HepG2 (cell line): ENCODE measurements around the gene MIDN. TPM values are rescaled to one million over a fixed set of nuclear protein-coding genes. Genes with fewer than 3 reads are reported as not detected.

Source experiments
- ATRX ChIP-seq: sonication (generic); formaldehyde crosslinking; IDR thresholded peaks from 2 replicates; pipeline ENCODE4 v1.4.0; 2020; ENCODE audit warnings: missing genetic modification reagents, borderline replicate concordance
- BRCA1 ChIP-seq: sonication (generic); formaldehyde crosslinking; IDR thresholded peaks from 2 replicates; pipeline ENCODE4 v1.4.0; 2020; ENCODE audit warnings: missing genetic modification reagents
- CREB3 ChIP-seq: sonication (generic); formaldehyde crosslinking; IDR thresholded peaks from 2 replicates; pipeline ENCODE4 v1.5.0; 2020; ENCODE audit warnings: missing genetic modification reagents
- KAT8 ChIP-seq: IDR thresholded peaks from 2 replicates; pipeline ENCODE4 v1.6.1; 2016; ENCODE audit warnings: missing genetic modification reagents, missing compliant biosample characterization
- NFATC3 ChIP-seq: sonication (generic); formaldehyde crosslinking; IDR thresholded peaks from 2 replicates; pipeline ENCODE4 v1.5.1; 2020; ENCODE audit warnings: mild to moderate bottlenecking, missing genetic modification reagents
- NFKBIZ ChIP-seq: IDR thresholded peaks from 2 replicates; pipeline ENCODE4 v1.6.1; 2018; ENCODE audit warnings: missing genetic modification reagents, missing compliant biosample characterization
- NKX3-1 ChIP-seq: sonication (generic); formaldehyde crosslinking; IDR thresholded peaks from 2 replicates; pipeline ENCODE4 v1.5.0; 2020; ENCODE audit warnings: missing genetic modification reagents
- ONECUT2 ChIP-seq: sonication (generic); formaldehyde crosslinking; IDR thresholded peaks from 2 replicates; pipeline ENCODE4 v1.4.0; 2020; ENCODE audit warnings: missing genetic modification reagents
- POLR2A ChIP-seq, 2 experiments: IDR thresholded peaks; 2 replicates each; pipeline ENCODE4 v1.6.1; 2011; ENCODE audit warnings: low read depth in 2 of 2, low read length in 2 of 2, mild to moderate bottlenecking in 1 of 2, moderate library complexity in 1 of 2; ENCODE audit not compliant: insufficient read depth in 1 of 2
- RCOR2 ChIP-seq: IDR thresholded peaks from 2 replicates; pipeline ENCODE4 v1.6.1; 2016; ENCODE audit warnings: missing biosample characterization, missing genetic modification reagents
- SOX13 ChIP-seq, 3 experiments: fragments of 450-650 bp in 1 of 3; sonication (generic) in 1 of 3; formaldehyde crosslinking in 1 of 3; IDR thresholded peaks in 2 of 3; conservative IDR thresholded peaks in 1 of 3; 2 replicates each; pipeline versions ENCODE4 v1.5.0 to v1.6.1; 2016 to 2020; ENCODE audit warnings: antibody characterized with exemption in 1 of 3, mild to moderate bottlenecking in 1 of 3, missing compliant biosample characterization in 1 of 3, missing genetic modification reagents in 1 of 3, moderate library complexity in 1 of 3
- ZBTB20 ChIP-seq: sonication (generic); formaldehyde crosslinking; IDR thresholded peaks from 2 replicates; pipeline ENCODE4 v1.8.1; 2023; ENCODE audit warnings: missing genetic modification reagents, low read depth, mild to moderate bottlenecking, borderline replicate concordance
- ZEB1 ChIP-seq: IDR thresholded peaks from 2 replicates; pipeline ENCODE4 v1.6.1; 2012; ENCODE audit warnings: mild to moderate bottlenecking, low read depth, inconsistent platforms; ENCODE audit not compliant: insufficient replicate concordance
- ZFAT ChIP-seq: sonication (generic); formaldehyde crosslinking; conservative IDR thresholded peaks from 2 replicates; pipeline ENCODE4 v1.8.1; 2023; ENCODE audit warnings: missing genetic modification reagents, inconsistent platforms
- ZFP91 ChIP-seq: sonication (generic); formaldehyde crosslinking; IDR thresholded peaks from 2 replicates; pipeline ENCODE4 v1.9.0; 2022; ENCODE audit warnings: missing genetic modification reagents, mild to moderate bottlenecking, borderline replicate concordance
- ZNF292 ChIP-seq: sonication (generic); formaldehyde crosslinking; IDR thresholded peaks from 2 replicates; pipeline ENCODE4 v1.8.1; 2022; ENCODE audit warnings: mild to moderate bottlenecking, low read depth, missing genetic modification reagents, borderline replicate concordance
- ZNF451 ChIP-seq: sonication (generic); formaldehyde crosslinking; IDR thresholded peaks from 2 replicates; pipeline ENCODE4 v1.5.0; 2020; ENCODE audit warnings: mild to moderate bottlenecking, missing genetic modification reagents
- ZSCAN29 ChIP-seq: sonication (generic); formaldehyde crosslinking; conservative IDR thresholded peaks from 2 replicates; pipeline ENCODE4 v1.4.0; 2020; ENCODE audit warnings: mild to moderate bottlenecking, missing genetic modification reagents
- polyA plus RNA-seq, 8 experiments: library from polyadenylated mRNA; depleted of rRNA in 3 of 8; stranded (reverse) in 7 of 8; unstranded in 1 of 8; fragments of >200 nt; fragmentation: Illumina TruSeq in 4 of 8; extraction: Trizol in 4 of 8; gene quantifications; 2 replicates each; pipeline versions ENCODE4 v1.2.1 to v1.2.3, GENCODE V29; 2011 to 2016; ENCODE audit warnings: low read depth in 4 of 8, missing spikeins in 1 of 8, mixed read lengths in 1 of 8; ENCODE audit not compliant: insufficient read depth in 1 of 8
- total RNA-seq, 5 experiments: library from RNA; depleted of rRNA; stranded (reverse); fragments of >200 nt; fragmentation: Illumina TruSeq; extraction: Trizol; gene quantifications; 2 replicates each; pipeline ENCODE4 v1.2.3, GENCODE V29; 2016; ENCODE audit warnings: low read depth in 1 of 5
- TF ChIP-seq, protein P1 (sequence below): sonication (generic); formaldehyde crosslinking; IDR thresholded peaks from 2 replicates; pipeline ENCODE4 v1.9.0; 2021; ENCODE audit warnings: missing genetic modification reagents, borderline replicate concordance
- TF ChIP-seq, protein P2 (sequence below): sonication (generic); formaldehyde crosslinking; IDR thresholded peaks from 2 replicates; pipeline ENCODE4 v1.5.1; 2020; ENCODE audit warnings: missing genetic modification reagents, mild to moderate bottlenecking, borderline replicate concordance
- TF ChIP-seq, protein P3 (sequence below): sonication (generic); formaldehyde crosslinking; IDR thresholded peaks from 2 replicates; pipeline ENCODE4 v1.5.0; 2020; ENCODE audit warnings: missing genetic modification reagents

The MIDN gene
- total and polyA plus RNA-seq, 2 of the 13 experiments (the other 11 are each of a cell fraction or from before 2014, with no cell fraction given), result 8.4 to 18.0 TPM

DNA sequence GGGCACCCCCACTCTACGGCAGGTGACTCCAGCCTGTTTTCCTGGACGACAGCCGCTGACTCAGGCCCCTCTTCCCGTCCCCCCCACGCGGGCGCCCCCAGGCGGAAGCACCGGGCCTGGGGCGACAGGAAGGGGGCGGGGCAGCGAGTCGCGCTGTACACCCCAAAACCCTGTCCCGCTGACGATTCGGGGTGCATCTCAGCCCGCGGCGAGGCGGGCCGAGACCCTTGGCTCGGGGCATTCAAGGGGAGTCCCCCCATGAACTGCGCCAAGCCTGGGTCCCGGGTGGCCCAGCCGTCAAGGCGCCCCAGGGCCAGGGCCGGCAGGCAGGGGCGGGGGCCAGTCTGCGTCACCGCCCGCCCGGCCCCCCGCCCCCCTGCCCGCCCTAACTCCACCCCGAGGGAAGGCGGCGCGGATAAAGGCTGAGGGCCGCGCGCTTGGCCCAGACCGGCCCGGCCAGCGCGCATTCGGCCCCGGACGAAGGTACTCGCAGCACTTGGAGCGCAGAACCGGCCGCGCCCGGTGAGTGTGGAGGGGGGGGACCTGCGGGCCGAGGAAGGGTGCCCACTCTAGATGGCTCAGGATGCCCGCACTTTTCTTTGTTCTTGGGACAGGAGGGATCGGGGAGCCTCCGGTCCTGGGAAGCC, at the start of gene MIDN (continued):
- TF ChIP-seq ZFP91 (CRISPR knock-in tag) (no peak; the same call in 1 of the 2 replicates), ZNF292 (CRISPR knock-in tag) (no peak), CREB3 (CRISPR knock-in tag) (no peak), ZEB1 (no peak), KAT8 (CRISPR knock-in tag) (0 out of 2 replicates have a peak, but pooled peaks have one; percentile 42), POLR2A (IDR thresholded peaks at IDR 0.05; ENCODE audit: insufficient read depth in 1 of 2, low read depth in 2 of 2, low read length in 2 of 2) (peak in 1 of 2 experiments; percentile 97; a peak in 2 of 4 replicates), NKX3-1 (CRISPR knock-in tag) (no peak), ONECUT2 (CRISPR knock-in tag) (no peak), RCOR2 (CRISPR knock-in tag) (no peak), NFKBIZ (CRISPR knock-in tag) (peak; percentile 81; the same call in 1 of the 2 replicates), ZFAT (no peak), BRCA1 (CRISPR knock-in tag) (no peak), ZSCAN29 (CRISPR knock-in tag) (no peak), SOX13 (IDR thresholded peaks at IDR 0.05) (no peak), SOX13 (CRISPR knock-in tag; conservative IDR thresholded peaks at IDR 0.05 in 1 of 2, IDR thresholded peaks at IDR 0.05 in 1 of 2) (no peak), ZNF451 (CRISPR knock-in tag) (no peak), NFATC3 (no peak), ZBTB20 (CRISPR knock-in tag) (no peak), ATRX (CRISPR knock-in tag) (no peak)
- TF ChIP-seq, protein P1, sequence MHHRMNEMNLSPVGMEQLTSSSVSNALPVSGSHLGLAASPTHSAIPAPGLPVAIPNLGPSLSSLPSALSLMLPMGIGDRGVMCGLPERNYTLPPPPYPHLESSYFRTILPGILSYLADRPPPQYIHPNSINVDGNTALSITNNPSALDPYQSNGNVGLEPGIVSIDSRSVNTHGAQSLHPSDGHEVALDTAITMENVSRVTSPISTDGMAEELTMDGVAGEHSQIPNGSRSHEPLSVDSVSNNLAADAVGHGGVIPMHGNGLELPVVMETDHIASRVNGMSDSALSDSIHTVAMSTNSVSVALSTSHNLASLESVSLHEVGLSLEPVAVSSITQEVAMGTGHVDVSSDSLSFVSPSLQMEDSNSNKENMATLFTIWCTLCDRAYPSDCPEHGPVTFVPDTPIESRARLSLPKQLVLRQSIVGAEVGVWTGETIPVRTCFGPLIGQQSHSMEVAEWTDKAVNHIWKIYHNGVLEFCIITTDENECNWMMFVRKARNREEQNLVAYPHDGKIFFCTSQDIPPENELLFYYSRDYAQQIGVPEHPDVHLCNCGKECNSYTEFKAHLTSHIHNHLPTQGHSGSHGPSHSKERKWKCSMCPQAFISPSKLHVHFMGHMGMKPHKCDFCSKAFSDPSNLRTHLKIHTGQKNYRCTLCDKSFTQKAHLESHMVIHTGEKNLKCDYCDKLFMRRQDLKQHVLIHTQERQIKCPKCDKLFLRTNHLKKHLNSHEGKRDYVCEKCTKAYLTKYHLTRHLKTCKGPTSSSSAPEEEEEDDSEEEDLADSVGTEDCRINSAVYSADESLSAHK (CRISPR knock-in tag), result no peak
- TF ChIP-seq, protein P2, sequence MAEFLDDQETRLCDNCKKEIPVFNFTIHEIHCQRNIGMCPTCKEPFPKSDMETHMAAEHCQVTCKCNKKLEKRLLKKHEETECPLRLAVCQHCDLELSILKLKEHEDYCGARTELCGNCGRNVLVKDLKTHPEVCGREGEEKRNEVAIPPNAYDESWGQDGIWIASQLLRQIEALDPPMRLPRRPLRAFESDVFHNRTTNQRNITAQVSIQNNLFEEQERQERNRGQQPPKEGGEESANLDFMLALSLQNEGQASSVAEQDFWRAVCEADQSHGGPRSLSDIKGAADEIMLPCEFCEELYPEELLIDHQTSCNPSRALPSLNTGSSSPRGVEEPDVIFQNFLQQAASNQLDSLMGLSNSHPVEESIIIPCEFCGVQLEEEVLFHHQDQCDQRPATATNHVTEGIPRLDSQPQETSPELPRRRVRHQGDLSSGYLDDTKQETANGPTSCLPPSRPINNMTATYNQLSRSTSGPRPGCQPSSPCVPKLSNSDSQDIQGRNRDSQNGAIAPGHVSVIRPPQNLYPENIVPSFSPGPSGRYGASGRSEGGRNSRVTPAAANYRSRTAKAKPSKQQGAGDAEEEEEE (CRISPR knock-in tag), result no peak
- TF ChIP-seq, protein P3, sequence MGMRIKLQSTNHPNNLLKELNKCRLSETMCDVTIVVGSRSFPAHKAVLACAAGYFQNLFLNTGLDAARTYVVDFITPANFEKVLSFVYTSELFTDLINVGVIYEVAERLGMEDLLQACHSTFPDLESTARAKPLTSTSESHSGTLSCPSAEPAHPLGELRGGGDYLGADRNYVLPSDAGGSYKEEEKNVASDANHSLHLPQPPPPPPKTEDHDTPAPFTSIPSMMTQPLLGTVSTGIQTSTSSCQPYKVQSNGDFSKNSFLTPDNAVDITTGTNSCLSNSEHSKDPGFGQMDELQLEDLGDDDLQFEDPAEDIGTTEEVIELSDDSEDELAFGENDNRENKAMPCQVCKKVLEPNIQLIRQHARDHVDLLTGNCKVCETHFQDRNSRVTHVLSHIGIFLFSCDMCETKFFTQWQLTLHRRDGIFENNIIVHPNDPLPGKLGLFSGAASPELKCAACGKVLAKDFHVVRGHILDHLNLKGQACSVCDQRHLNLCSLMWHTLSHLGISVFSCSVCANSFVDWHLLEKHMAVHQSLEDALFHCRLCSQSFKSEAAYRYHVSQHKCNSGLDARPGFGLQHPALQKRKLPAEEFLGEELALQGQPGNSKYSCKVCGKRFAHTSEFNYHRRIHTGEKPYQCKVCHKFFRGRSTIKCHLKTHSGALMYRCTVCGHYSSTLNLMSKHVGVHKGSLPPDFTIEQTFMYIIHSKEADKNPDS (CRISPR knock-in tag), result no peak
